Measurements from ENCODE around the gene AUNIP. TPM values are rescaled to one million over a fixed set of nuclear protein-coding genes. Genes with fewer than 3 reads are reported as not detected.
A peak's percentile ranks its signal among the peaks of the same experiment; 100 is the strongest.

Gene AUNIP
- total RNA-seq, 1 experiment from 2014 or later = 16.8 TPM

DNA sequence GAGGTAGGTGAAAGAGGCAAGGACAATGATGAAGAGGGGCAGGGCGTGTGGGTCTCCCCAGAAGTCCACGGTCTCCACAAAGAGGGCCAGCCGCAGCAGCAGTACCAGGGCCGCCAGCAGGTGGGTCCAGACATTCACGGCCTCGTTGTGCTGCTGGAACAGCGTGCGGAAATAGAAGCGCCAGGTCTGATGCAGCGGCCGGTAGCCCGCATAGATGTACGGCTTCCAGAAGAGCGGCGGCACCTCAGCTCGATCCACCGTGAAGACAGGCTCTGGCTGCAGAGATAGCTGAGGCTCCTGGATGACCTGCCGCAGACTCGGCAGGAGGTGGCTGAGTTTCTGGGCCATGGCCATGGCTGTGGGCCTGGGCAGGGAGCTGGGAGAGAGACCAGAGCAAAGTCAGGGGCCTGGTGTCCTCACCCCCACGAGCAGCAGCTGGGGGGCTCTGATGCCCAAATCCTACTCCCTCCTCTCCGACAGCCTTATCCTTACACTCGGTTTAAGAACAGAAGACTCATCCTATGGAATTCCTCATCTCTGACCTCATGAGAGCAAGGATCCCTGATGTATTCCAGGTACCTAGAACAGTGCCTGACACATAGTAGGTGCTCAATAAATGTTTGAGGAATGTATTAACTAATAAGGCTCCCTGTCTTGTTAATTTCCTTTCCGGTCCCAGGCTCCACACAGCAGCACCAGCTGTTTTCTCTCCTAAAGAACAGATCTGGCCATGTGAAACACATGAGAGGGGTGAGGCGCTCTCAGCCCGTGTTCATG, 4.4 kb upstream of the AUNIP start:
- ChIA-PET POLR2A (no interaction called here), CTCF (no interaction called here)
- TF ChIP-seq, protein P1, sequence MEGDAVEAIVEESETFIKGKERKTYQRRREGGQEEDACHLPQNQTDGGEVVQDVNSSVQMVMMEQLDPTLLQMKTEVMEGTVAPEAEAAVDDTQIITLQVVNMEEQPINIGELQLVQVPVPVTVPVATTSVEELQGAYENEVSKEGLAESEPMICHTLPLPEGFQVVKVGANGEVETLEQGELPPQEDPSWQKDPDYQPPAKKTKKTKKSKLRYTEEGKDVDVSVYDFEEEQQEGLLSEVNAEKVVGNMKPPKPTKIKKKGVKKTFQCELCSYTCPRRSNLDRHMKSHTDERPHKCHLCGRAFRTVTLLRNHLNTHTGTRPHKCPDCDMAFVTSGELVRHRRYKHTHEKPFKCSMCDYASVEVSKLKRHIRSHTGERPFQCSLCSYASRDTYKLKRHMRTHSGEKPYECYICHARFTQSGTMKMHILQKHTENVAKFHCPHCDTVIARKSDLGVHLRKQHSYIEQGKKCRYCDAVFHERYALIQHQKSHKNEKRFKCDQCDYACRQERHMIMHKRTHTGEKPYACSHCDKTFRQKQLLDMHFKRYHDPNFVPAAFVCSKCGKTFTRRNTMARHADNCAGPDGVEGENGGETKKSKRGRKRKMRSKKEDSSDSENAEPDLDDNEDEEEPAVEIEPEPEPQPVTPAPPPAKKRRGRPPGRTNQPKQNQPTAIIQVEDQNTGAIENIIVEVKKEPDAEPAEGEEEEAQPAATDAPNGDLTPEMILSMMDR (IDR thresholded peaks at IDR 0.05; ENCODE audit: insufficient read depth in 1 of 2, low read depth in 1 of 2, low read length in 1 of 2, severe bottlenecking in 1 of 2, unreplicated experiment in 1 of 2) = no peak
- peaks cover 7% of the 10 kb centered on the region for H3K4me1 Mint-ChIP-seq (ENCODE audit: low read depth, unreplicated experiment)
- H3K27me3 Mint-ChIP-seq (ENCODE audit: insufficient read depth, unreplicated experiment) = no peaks in the 10 kb centered on the region
- Histone ChIP-seq H3K27me3 (replicated peaks; ENCODE audit: control insufficient read depth, insufficient read depth, low read length) (no peaks in the 10 kb centered on the region), H3K9me3 (no peaks in the 10 kb centered on the region; the same call in 1 of the 2 replicates), H3K36me3 (ENCODE audit: control insufficient read depth, insufficient read depth, low read length) (peaks cover 2% of the 10 kb centered on the region; the same call in 1 of the 2 replicates), H3K4me3 (ENCODE audit: low read depth, low read length) (no peak overlapping the region), H3K4me1 (peaks cover 20% of the 10 kb centered on the region)
- peak overlapping the region; percentile 23 for H3K27ac Mint-ChIP-seq (ENCODE audit: unreplicated experiment)
- peaks cover 43% of the 10 kb centered on the region for H3K36me3 Mint-ChIP-seq (ENCODE audit: insufficient read depth, unreplicated experiment)
- H3K4me3 Mint-ChIP-seq (ENCODE audit: unreplicated experiment) = no peak overlapping the region
- intact Hi-C loops (cut with micrococcal nuclease; ENCODE audit: unreplicated experiment) = no loop called here
- H3K9me3 Mint-ChIP-seq (ENCODE audit: unreplicated experiment) = no peaks in the 10 kb centered on the region
- BruUV-seq (replicated peaks) = no TSS peak
- no peak for DNase-seq

DNA sequence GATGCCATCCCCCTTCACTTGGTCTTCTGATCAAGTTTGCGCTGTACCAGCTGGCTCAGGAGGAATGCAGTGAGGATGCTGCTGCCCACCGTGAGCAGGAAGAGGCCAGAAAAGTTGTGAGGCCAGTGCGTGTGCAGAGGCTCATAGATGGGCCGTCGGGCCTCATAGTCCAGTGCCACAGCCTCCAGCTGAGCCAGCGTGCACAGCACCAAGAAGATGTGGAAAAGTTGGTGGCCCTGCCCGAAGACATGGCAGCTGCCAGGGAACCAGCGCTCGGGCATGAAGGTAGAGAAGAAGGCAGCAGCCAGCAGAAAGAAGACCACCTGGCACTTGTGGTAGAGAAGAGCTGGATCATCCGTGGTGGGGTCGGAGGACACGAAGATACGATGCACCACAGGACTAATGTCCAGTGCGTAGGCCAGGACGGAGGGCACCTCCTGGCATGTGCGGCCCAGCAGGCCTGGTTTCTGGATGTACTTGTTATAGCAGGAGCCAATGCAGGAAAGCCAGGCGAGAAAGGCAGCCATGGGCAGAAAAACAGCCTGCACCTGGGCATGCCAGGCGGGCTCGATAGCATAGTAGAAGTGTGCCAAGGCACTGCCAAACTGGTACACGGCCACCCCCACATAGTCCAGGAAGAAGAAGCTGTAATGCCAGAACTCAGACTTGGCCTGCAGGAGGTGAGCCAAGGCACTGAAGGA, 3.7 kb upstream of the AUNIP start:
- Histone ChIP-seq H3K9me3 (no peaks in the 10 kb centered on the region; the same call in 1 of the 2 replicates), H3K4me1 (peaks cover 16% of the 10 kb centered on the region), H3K36me3 (ENCODE audit: control insufficient read depth, insufficient read depth, low read length) (peaks cover 2% of the 10 kb centered on the region; the same call in 1 of the 2 replicates), H3K4me3 (ENCODE audit: low read depth, low read length) (no peak overlapping the region), H3K27me3 (replicated peaks; ENCODE audit: control insufficient read depth, insufficient read depth, low read length) (no peaks in the 10 kb centered on the region)
- TF ChIP-seq, protein P1 (IDR thresholded peaks at IDR 0.05; ENCODE audit: insufficient read depth in 1 of 2, low read depth in 1 of 2, low read length in 1 of 2, severe bottlenecking in 1 of 2, unreplicated experiment in 1 of 2) = no peak
- no TSS peak for BruUV-seq (replicated peaks)
- no peak overlapping the region for H3K4me3 Mint-ChIP-seq (ENCODE audit: unreplicated experiment)
- H3K36me3 Mint-ChIP-seq (ENCODE audit: insufficient read depth, unreplicated experiment) = peaks cover 41% of the 10 kb centered on the region
- DNase-seq = no peak
- H3K9me3 Mint-ChIP-seq (ENCODE audit: unreplicated experiment) = no peaks in the 10 kb centered on the region
- POLR2A ChIA-PET = no interaction called here
- no peak overlapping the region for H3K27ac Mint-ChIP-seq (ENCODE audit: unreplicated experiment)
- CTCF ChIA-PET = no interaction called here
- intact Hi-C loops (cut with micrococcal nuclease; ENCODE audit: unreplicated experiment) = no loop called here
- peaks cover 7% of the 10 kb centered on the region for H3K4me1 Mint-ChIP-seq (ENCODE audit: low read depth, unreplicated experiment)
- no peaks in the 10 kb centered on the region for H3K27me3 Mint-ChIP-seq (ENCODE audit: insufficient read depth, unreplicated experiment)
